H1 (cell line): ENCODE measurements around the gene CDC42SE1. TPM values are rescaled to one million over a fixed set of nuclear protein-coding genes. Genes with fewer than 3 reads are reported as not detected.

Source experiments
- MAFK ChIP-seq: IDR thresholded peaks from 2 replicates; pipeline ENCODE4 v1.6.1; 2012; ENCODE audit warnings: low read depth, mild to moderate bottlenecking, improper control_type of control experiment, low read length
- polyA plus RNA-seq, 7 experiments: library from polyadenylated mRNA; depleted of rRNA in 3 of 7; stranded (reverse) in 5 of 7; unstranded in 2 of 7; fragments of >200 nt in 5 of 7; fragments of 200-250 nt in 2 of 7; gene quantifications; 1 replicate in 5 of 7; 2 replicates in 1 of 7; 4 replicates in 1 of 7; pipeline versions ENCODE4 v1.2.1 to v1.2.3, GENCODE V29; 2011 to 2013; ENCODE audit warnings: missing spikeins in 2 of 7, mixed read lengths in 2 of 7
- total RNA-seq: library from RNA; stranded (reverse); fragmentation: NEBNext Ultra II Directional; extraction: Animal tissue kit (Norgen Biotek cat#: 25700); gene quantifications from 2 replicates; pipeline ENCODE4 v1.2.1, GENCODE V29; 2021

Gene CDC42SE1
- total and polyA plus RNA-seq, 2 of the 8 experiments (the other 6 are each of a cell fraction or from before 2014, with no cell fraction given), result 30.5 to 74.1 TPM

- no peak for TF ChIP-seq MAFK
Observed at GRCh38 chr1:151062741-151063371, 3.4 kb upstream of the CDC42SE1 start (continued).
